K562 (cell line): ENCODE measurements around the gene SLC25A21. TPM values are rescaled to one million over a fixed set of nuclear protein-coding genes. Genes with fewer than 3 reads are reported as not detected.
A peak's percentile ranks its signal among the peaks of the same experiment; 100 is the strongest.

ENCODE experiments used
- ATAC-seq: fragments of 200-7000 bp; cut with Tn5 transposase; 3 replicates; pipeline ENCODE4 v1.9.1; 2020; ENCODE audit warnings: moderate library complexity
- BruUV-seq: library from RNA; stranded (reverse); fragments of 400-500 nt; replicated peaks from 2 replicates; lab custom pipeline; 2021; lab: Mats Ljungman, UMichigan
- CTCF ChIA-PET: fragments of 300-600 bp; formaldehyde crosslinking; extraction: SDS; loops from one replicate; lab custom pipeline; 2021; ENCODE audit warnings: low intra/inter-chr PET ratio; lab: Yijun Ruan, JAX
- POLR2A ChIA-PET: fragments of 300-600, 350-650 bp; sonication (Branson Sonifier 250); formaldehyde crosslinking; extraction: SDS; loops from one replicate; lab custom pipeline; 2021; ENCODE audit warnings: antibody characterized with exemption, inconsistent platforms; lab: Yijun Ruan, JAX
- DNase-seq, 4 experiments: peaks; one replicate each; pipeline versions ENCODE4 v3.0.0 to v3.0.0-alpha.2; 2011 to 2018; ENCODE audit warnings: low spot score in 3 of 4, mixed read lengths in 3 of 4; ENCODE audit errors: extremely low read depth in 1 of 4
- FAIRE-seq: peaks from 2 replicates; lab custom pipeline; 2011; peaks lifted over from hg19 to GRCh38; lab: Jason Lieb, UNC
- H2AFZ ChIP-seq: 2 replicates; pipeline ENCODE4 v1.6.0; 2011; ENCODE audit warnings: low read depth, low read length, control low read depth, inconsistent platforms
- H3K27ac ChIP-seq: fragments of 200-600 bp; 3 replicates; pipeline ENCODE4 v1.8.0; 2011; ENCODE audit warnings: low read depth, mild to moderate bottlenecking, control low read depth, inconsistent platforms, low read length, moderate library complexity, mixed read lengths; ENCODE audit errors: extremely low read depth
- H3K27me3 ChIP-seq, 2 experiments: fragments of 300-600 bp in 1 of 2; 2 replicates in 1 of 2; 3 replicates in 1 of 2; pipeline versions ENCODE4 v1.6.0 to v1.8.0; 2011; ENCODE audit warnings: inconsistent platforms in 2 of 2, low read length in 2 of 2, mild to moderate bottlenecking in 1 of 2, mixed read lengths in 1 of 2, moderate library complexity in 1 of 2; ENCODE audit not compliant: control insufficient read depth in 2 of 2, insufficient read depth in 2 of 2
- H3K36me3 ChIP-seq: fragments of 300-600 bp; 3 replicates; pipeline ENCODE4 v1.8.0; 2011; ENCODE audit warnings: mild to moderate bottlenecking, low read length, inconsistent platforms; ENCODE audit not compliant: control insufficient read depth, insufficient read depth
- H3K4me1 ChIP-seq, 2 experiments: fragments of 200-600 bp in 1 of 2; replicated peaks in 1 of 2; 2 replicates in 1 of 2; 3 replicates in 1 of 2; pipeline versions ENCODE4 v1.5.1 to v1.8.0; 2011; ENCODE audit warnings: inconsistent platforms in 2 of 2, low read length in 2 of 2, mild to moderate bottlenecking in 1 of 2, mixed read lengths in 1 of 2, moderate library complexity in 1 of 2; ENCODE audit not compliant: control insufficient read depth in 2 of 2, insufficient read depth in 2 of 2
- H3K4me2 ChIP-seq: 2 replicates; pipeline ENCODE4 v1.6.1; 2011; ENCODE audit warnings: low read length, control low read depth, inconsistent platforms, mixed read lengths; ENCODE audit not compliant: insufficient read depth
- H3K4me3 ChIP-seq: fragments of 200-600 bp; sonication (generic), shearing (Covaris generic); 2 replicates; pipeline ENCODE4 v1.5.1; 2016; ENCODE audit warnings: control low read depth, inconsistent platforms
- H3K79me2 ChIP-seq: fragments of 200-600 bp; 3 replicates; pipeline ENCODE4 v1.8.0; 2011; ENCODE audit warnings: low read length, inconsistent platforms; ENCODE audit not compliant: control insufficient read depth, insufficient read depth
- H3K9ac ChIP-seq, 2 experiments: 2 replicates each; pipeline versions ENCODE4 v1.6.0 to v1.6.1; 2011; ENCODE audit warnings: low read depth in 2 of 2, low read length in 2 of 2, control low read depth in 1 of 2, inconsistent platforms in 1 of 2, mild to moderate bottlenecking in 1 of 2, mixed read lengths in 1 of 2; ENCODE audit not compliant: insufficient read depth in 1 of 2
- H3K9me1 ChIP-seq: one replicate; pipeline ENCODE4 v1.6.0; 2011; ENCODE audit warnings: inconsistent platforms, mild to moderate bottlenecking, low read length, moderate library complexity; ENCODE audit not compliant: control insufficient read depth, insufficient read depth
- H3K9me3 ChIP-seq: replicated peaks from 2 replicates; pipeline ENCODE4 v1.5.1; 2011; ENCODE audit warnings: low read depth, low read length, inconsistent platforms; ENCODE audit not compliant: control insufficient read depth, insufficient read depth
- H4K20me1 ChIP-seq: replicated peaks from 2 replicates; pipeline ENCODE4 v1.6.1; 2011; ENCODE audit warnings: low read length, inconsistent platforms, mixed read lengths; ENCODE audit not compliant: control insufficient read depth, insufficient read depth
- CHAMP1 ChIP-seq: fragments of 450-650 bp; IDR thresholded peaks from 2 replicates; pipeline ENCODE4 v1.6.1; 2016; ENCODE audit warnings: mild to moderate bottlenecking
- ETS1 ChIP-seq: conservative IDR thresholded peaks from 2 replicates; pipeline ENCODE4 v1.6.1; 2011; ENCODE audit warnings: low read depth, mild to moderate bottlenecking, low read length; ENCODE audit not compliant: control insufficient read depth
- ETV6 ChIP-seq, 3 experiments: fragments of 150-350 bp in 1 of 3; sonication (generic) in 1 of 3; formaldehyde crosslinking in 1 of 3; IDR thresholded peaks; 2 replicates each; pipeline versions ENCODE4 v1.6.1 to v1.8.0; 2014 to 2022; ENCODE audit warnings: borderline replicate concordance in 2 of 3, low read depth in 2 of 3, antibody characterized with exemption in 1 of 3, low read length in 1 of 3, mild to moderate bottlenecking in 1 of 3, missing genetic modification reagents in 1 of 3
- LARP7 ChIP-seq: fragments of 450-650 bp; IDR thresholded peaks from 2 replicates; pipeline ENCODE4 v1.6.1; 2016
- MAFF ChIP-seq: IDR thresholded peaks from 2 replicates; pipeline ENCODE4 v1.6.1; 2012; ENCODE audit warnings: low read length, improper control_type of control experiment
- MEIS2 ChIP-seq: fragments of 450-650 bp; IDR thresholded peaks from 2 replicates; pipeline ENCODE4 v1.6.1; 2014; ENCODE audit warnings: mild to moderate bottlenecking; ENCODE audit not compliant: partially characterized antibody
- MYNN ChIP-seq, 2 experiments: sonication (generic); formaldehyde crosslinking in 1 of 2; IDR thresholded peaks; 2 replicates each; pipeline versions ENCODE4 v1.5.0 to v1.6.1; 2016 to 2020; ENCODE audit warnings: antibody characterized with exemption in 1 of 2, missing genetic modification reagents in 1 of 2
- PATZ1 ChIP-seq: fragments of 250-450 bp; sonication (Bioruptor Pico); IDR thresholded peaks from 2 replicates; pipeline ENCODE4 v1.5.0; 2020; ENCODE audit warnings: mild to moderate bottlenecking, borderline replicate concordance
- PHF21A ChIP-seq: fragments of 450-650 bp; IDR thresholded peaks from 2 replicates; pipeline ENCODE4 v1.6.1; 2017; ENCODE audit warnings: low read depth, borderline replicate concordance
- RCOR1 ChIP-seq, 2 experiments: IDR thresholded peaks; 2 replicates each; pipeline ENCODE4 v1.6.1; 2012; ENCODE audit warnings: low read depth in 2 of 2, low read length in 2 of 2, borderline replicate concordance in 1 of 2, improper control_type of control experiment in 1 of 2
- SNIP1 ChIP-seq: fragments of 450-650 bp; IDR thresholded peaks from 2 replicates; pipeline ENCODE4 v1.7.1; 2017; ENCODE audit warnings: low read depth, mild to moderate bottlenecking
- SPI1 ChIP-seq: IDR thresholded peaks from 2 replicates; pipeline ENCODE4 v1.6.1; 2011; ENCODE audit warnings: low read depth, low read length, control low read depth, borderline replicate concordance
- STAT5A ChIP-seq: IDR thresholded peaks from 2 replicates; pipeline ENCODE4 v1.6.1; 2012; ENCODE audit warnings: low read length, inconsistent platforms, borderline replicate concordance
- U2AF1 ChIP-seq: fragments of 200-400 bp; formaldehyde crosslinking; optimal IDR thresholded peaks from 2 replicates; pipeline ENCODE3; 2017; ENCODE audit warnings: mild to moderate bottlenecking, low read depth, low read length, moderate library complexity
- WGBS: fragments of 100-300 bp; shearing (Covaris generic); methylation state at CpG from one replicate; pipeline ENCODE4 v1.1.6; 2016; ENCODE audit warnings: low coverage, mixed read lengths; ENCODE audit not compliant: insufficient coverage; ENCODE audit errors: missing lambda C conversion rate; 5-methylcytosine and 5-hydroxymethylcytosine counted together
- in situ Hi-C: fragments of 300-500 bp; cut with MboI; formaldehyde crosslinking; loops from 4 replicates; pipeline ENCODE4 v1.15.0; 2018; ENCODE audit warnings: inconsistent platforms, mixed read lengths
- intact Hi-C: fragments of 100-400 bp; cut with micrococcal nuclease; formaldehyde crosslinking; loops from 2 replicates; pipeline ENCODE4 v1.14.2; 2022
- polyA plus RNA-seq, 8 experiments: library from polyadenylated mRNA; depleted of rRNA in 4 of 8; stranded (reverse) in 5 of 8; unstranded in 3 of 8; fragments of >200 nt; fragmentation: Nextera tagmentation in 2 of 8; fragmentation: Illumina TruSeq in 1 of 8; extraction: Ambion mirVana in 2 of 8; extraction: Trizol in 1 of 8; gene quantifications; 2 replicates each; pipeline versions ENCODE4 v1.2.1 to v1.2.3, GENCODE V29; 2011 to 2014; ENCODE audit warnings: inconsistent platforms in 1 of 8, missing spikeins in 1 of 8
- total RNA-seq, 7 experiments: library from RNA; depleted of rRNA in 6 of 7; stranded (reverse); fragments of >200 nt in 6 of 7; fragmentation: Illumina TruSeq in 2 of 7; extraction: Trizol in 2 of 7; gene quantifications; 2 replicates each; pipeline versions ENCODE4 v1.2.1 to v1.2.3, GENCODE V29; 2011 to 2021; ENCODE audit warnings: low replicate concordance in 1 of 7

SLC25A21 gene
- total and polyA plus RNA-seq, 9 of the 15 experiments (the other 6 are each of a cell fraction or from before 2014, with no cell fraction given), result 15.2 to 46.7 (median 28.7) TPM

GRCh38 chr14:36950812-36951211 is 221.6 kb downstream of the SLC25A21 start (continued):
- no peak for TF ChIP-seq LARP7
- TF ChIP-seq MAFF, result no peak
- TF ChIP-seq MEIS2, result no peak
- no peak for TF ChIP-seq ETV6 (IDR thresholded peaks at IDR 0.05; ENCODE audit: borderline replicate concordance in 1 of 2, low read depth in 2 of 2, low read length in 1 of 2)
- no peak for TF ChIP-seq ETV6 (CRISPR knock-in tag; IDR thresholded peaks at IDR 0.05; ENCODE audit: borderline replicate concordance)
- no peak for TF ChIP-seq ETS1
- TF ChIP-seq STAT5A, result no peak

- CTCF ChIA-PET, result no interaction called here
- H3K9me1 ChIP-seq, result no peaks in the 10 kb centered on the region
- BruUV-seq, result no TSS peak
- no peak overlapping the region for H3K9ac ChIP-seq
- H3K4me3 ChIP-seq, result no peak overlapping the region
- H3K27me3 ChIP-seq, result no peaks in the 10 kb centered on the region
- in situ Hi-C loops (no loop called here), intact Hi-C loops (loop anchor here (10.0 kb wide), 2 partner anchors 195 to 395 kb away; no protein-coding TSS in a partner anchor)
- WGBS, result 84% methylated on average over 2 of the region's 2 CpGs
- peak; percentile 84; the same call in 1 of the 2 replicates for TF ChIP-seq SPI1
- TF ChIP-seq RCOR1 (IDR thresholded peaks at IDR 0.05; ENCODE audit: borderline replicate concordance in 1 of 2, low read depth in 2 of 2, low read length in 2 of 2), result no peak
- no peak for TF ChIP-seq U2AF1
- no peak for TF ChIP-seq SNIP1
- no peak for TF ChIP-seq PHF21A
- TF ChIP-seq MYNN (IDR thresholded peaks at IDR 0.05), result no peak
- TF ChIP-seq MYNN (CRISPR knock-in tag; IDR thresholded peaks at IDR 0.05), result no peak
- TF ChIP-seq CHAMP1, result no peak
- TF ChIP-seq PATZ1 (CRISPR knock-in tag), result no peak
- no peak for FAIRE-seq
- H3K27ac ChIP-seq, result no peak overlapping the region
- POLR2A ChIA-PET, result no interaction called here
- no peaks in the 10 kb centered on the region for H3K9me3 ChIP-seq
- peaks cover 5% of the 10 kb centered on the region; the same call in 1 of the 3 replicates for H3K79me2 ChIP-seq
- no peak for ATAC-seq
- no peak overlapping the region for H2AFZ ChIP-seq
- no peaks in the 10 kb centered on the region for H3K36me3 ChIP-seq
- DNase-seq, result no peak
- H3K4me1 ChIP-seq, result no peaks in the 10 kb centered on the region
- no peak overlapping the region for H3K4me2 ChIP-seq
- H4K20me1 ChIP-seq, result no peaks in the 10 kb centered on the region
Observed at GRCh38 chr14:36949371-36949770, 223.0 kb downstream of the SLC25A21 start.
